Stimulated activated CD4-positive, alpha-beta T cell treated with anti-CD3 and anti-CD28 coated beads, TNF-alpha, amount 100 ng/mL, for 1 hour (primary cell): ENCODE results near the gene PPM1H.

Experiments used
- DNase-seq, 3 donors: peaks; one replicate each; pipeline ENCODE4 v3.0.0-alpha.2; 2020; ENCODE audit warnings: low read depth in 3 of 3, low spot score in 1 of 3

Gene PPM1H

GRCh38 chr12:62876938-62877548, 57.9 kb downstream of the PPM1H start:
- DNase-seq: no peak

GRCh38 chr12:62873826-62874448, 61.0 kb downstream of the PPM1H start:
- no peak for DNase-seq

GRCh38 chr12:62873116-62873825, 61.7 kb downstream of the PPM1H start:
- DNase-seq: no peak

- DNase-seq: no peak
These were observed 66.1 kb downstream of the PPM1H start for GRCh38 chr12:62868820-62869219.

GRCh38 chr12:62866451-62867082, 68.4 kb downstream of the PPM1H start:
- DNase-seq: no peak

GRCh38 chr12:62865937-62866336, 69.0 kb downstream of the PPM1H start:
- no peak for DNase-seq

- DNase-seq: no peak
These were observed 69.9 kb downstream of the PPM1H start for GRCh38 chr12:62865065-62865464.

GRCh38 chr12:62862259-62862881, 72.6 kb downstream of the PPM1H start:
- DNase-seq: no peak

GRCh38 chr12:62861586-62861985, 73.4 kb downstream of the PPM1H start:
- DNase-seq: no peak

GRCh38 chr12:62860501-62861411, 74.2 kb downstream of the PPM1H start:
- DNase-seq: no peak

- DNase-seq: no peak
These were observed 74.9 kb downstream of the PPM1H start for GRCh38 chr12:62860020-62860419.

GRCh38 chr12:62859321-62859737, 75.6 kb downstream of the PPM1H start:
- DNase-seq: no peak

- DNase-seq: no peak
These were observed 78.5 kb downstream of the PPM1H start for GRCh38 chr12:62856454-62856853.

- no peak for DNase-seq
These were observed 80.9 kb downstream of the PPM1H start for GRCh38 chr12:62854024-62854423.

GRCh38 chr12:62849398-62849797, 85.6 kb downstream of the PPM1H start:
- no peak for DNase-seq

- no peak for DNase-seq
These were observed 86.5 kb downstream of the PPM1H start for GRCh38 chr12:62848418-62848817.

GRCh38 chr12:62847709-62848108, 87.2 kb downstream of the PPM1H start:
- no peak for DNase-seq

- DNase-seq: no peak
These were observed 88.5 kb downstream of the PPM1H start for GRCh38 chr12:62846491-62846890.

GRCh38 chr12:62844915-62845314, 90.0 kb downstream of the PPM1H start:
- no peak for DNase-seq

- no peak for DNase-seq
These were observed 91.2 kb downstream of the PPM1H start for GRCh38 chr12:62843716-62844115.

GRCh38 chr12:62841846-62842245, 93.1 kb downstream of the PPM1H start:
- DNase-seq: no peak
